ENCODE measurements around the gene BDH1. TPM values are rescaled to one million over a fixed set of nuclear protein-coding genes. Genes with fewer than 3 reads are reported as not detected.
"Not testable (repeated sequence)": the region's sequence is repeated elsewhere in the genome, so short reads cannot be mapped to it uniquely, and the experiment has no call there.

The BDH1 gene
- total and polyA plus RNA-seq, 2 donors, result 6.9 to 13.7 TPM

DNA sequence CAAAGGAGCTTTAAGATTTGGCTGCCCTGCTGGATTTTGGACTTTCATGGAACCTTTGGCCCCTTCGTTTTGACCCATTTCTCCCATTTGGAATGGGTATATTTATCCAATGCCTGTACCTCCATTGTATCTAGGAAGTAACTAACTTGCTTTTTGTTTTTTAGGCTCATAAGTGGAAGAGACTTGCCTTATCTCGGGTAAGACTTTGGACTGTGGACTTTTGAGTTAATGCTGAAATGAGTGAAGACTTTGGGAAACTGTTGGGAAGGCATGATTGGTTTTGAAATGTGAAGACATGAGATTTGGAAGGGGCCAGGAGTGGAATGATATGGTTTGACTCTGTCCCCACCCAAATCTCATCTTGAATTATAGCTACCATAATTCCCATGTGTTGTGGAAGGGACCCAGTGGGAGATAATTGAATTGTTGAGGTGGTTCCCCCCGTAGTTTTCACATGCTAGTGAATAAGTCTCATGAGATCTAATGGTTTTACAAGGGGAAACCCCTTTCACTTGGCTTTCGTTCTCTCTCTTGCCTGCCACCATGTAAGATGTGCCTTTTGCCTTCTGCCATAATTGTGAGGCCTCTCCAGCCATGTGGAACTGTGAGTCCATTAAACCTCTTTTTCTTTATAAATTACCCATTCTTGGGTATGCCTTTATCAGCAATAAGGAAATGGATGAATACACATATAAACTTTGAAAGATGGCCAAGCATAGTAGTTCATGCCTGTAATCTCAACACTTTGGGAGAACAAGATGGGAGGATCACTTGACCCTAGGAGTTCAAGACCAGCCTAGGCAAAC is 15.5 kb upstream of the BDH1 start:
- WGBS, result 89% methylated on average over 4 of the region's 4 CpGs
- DNase-seq (ENCODE audit: extremely low spot score); H3K4me1 ChIP-seq (ENCODE audit: insufficient read depth); H3K27ac ChIP-seq (ENCODE audit: low read depth); H3K36me3 ChIP-seq (ENCODE audit: insufficient read depth); H3K4me3 ChIP-seq (ENCODE audit: low read depth, low read length): not testable (repeated sequence)

DNA sequence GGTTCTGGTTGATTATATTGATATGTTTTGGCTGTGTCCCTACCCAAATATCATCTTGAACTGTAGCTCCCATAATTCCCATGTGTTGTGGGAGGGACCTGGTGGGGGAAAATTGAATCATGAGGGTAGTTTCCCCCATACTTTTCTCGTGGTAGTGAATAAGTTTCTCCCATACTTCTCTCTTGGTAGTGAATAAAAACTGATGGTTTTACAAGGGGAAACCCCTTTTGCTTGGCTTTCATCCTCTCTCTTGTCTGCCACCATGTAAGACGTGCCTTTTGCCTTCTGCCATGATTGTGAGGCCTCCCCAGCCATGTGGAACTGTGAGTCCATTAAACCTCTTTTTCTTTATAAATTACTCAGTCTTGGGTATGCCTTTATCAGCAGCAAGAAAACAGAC is 13.7 kb upstream of the BDH1 start:
- H3K27ac ChIP-seq (ENCODE audit: low read depth); H3K4me1 ChIP-seq (ENCODE audit: insufficient read depth); H3K4me3 ChIP-seq (ENCODE audit: low read depth, low read length); DNase-seq (ENCODE audit: extremely low spot score); H3K36me3 ChIP-seq (ENCODE audit: insufficient read depth): not testable (repeated sequence)
- 70% methylated on average over 2 of the region's 2 CpGs for WGBS

DNA sequence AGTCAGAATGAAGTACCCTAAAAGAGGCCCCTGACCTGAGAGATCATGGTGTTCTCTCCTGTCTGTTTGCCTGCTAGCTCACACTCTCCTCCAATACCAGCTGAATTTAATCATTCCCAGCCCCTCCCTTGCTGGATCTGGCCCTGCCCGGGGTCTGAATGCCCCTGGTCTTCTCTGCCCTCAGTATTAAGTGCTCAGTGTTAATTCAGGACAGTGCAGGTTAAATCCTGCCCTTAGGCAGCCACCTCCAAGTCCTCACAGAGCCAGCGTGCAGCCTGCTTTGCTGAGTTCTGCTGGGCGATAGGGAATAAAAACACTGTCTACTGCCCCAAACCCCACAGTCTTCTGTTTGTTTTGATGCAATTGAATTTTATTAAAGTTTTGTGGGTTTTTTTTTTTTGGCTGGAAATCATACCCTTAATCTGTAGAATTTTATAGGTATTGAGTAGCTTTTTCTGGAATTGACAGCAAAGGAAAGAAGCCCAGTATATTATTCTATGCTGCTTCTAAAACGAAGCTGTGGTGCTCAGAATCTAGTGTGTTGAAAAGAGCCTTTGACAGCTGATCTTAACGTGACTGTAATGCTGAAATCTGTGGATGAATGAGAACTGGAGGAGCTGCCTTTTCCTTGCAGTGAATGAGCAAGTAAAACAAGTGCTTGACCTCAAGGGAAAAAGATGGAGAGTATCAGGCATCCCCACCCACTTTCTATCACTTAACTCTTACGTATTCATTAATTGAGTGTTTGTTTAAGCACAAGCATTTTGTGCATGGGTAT is 12.3 kb upstream of the BDH1 start:
- no peaks in the 10 kb centered on the region for H3K4me1 ChIP-seq (ENCODE audit: insufficient read depth)
- no peak for DNase-seq (ENCODE audit: extremely low spot score)
- 29% methylated on average over 6 of the region's 6 CpGs for WGBS
- no peak overlapping the region for H3K27ac ChIP-seq (ENCODE audit: low read depth)
- no peaks in the 10 kb centered on the region for H3K36me3 ChIP-seq (ENCODE audit: insufficient read depth)
- no peak overlapping the region for H3K4me3 ChIP-seq (ENCODE audit: low read depth, low read length)

DNA sequence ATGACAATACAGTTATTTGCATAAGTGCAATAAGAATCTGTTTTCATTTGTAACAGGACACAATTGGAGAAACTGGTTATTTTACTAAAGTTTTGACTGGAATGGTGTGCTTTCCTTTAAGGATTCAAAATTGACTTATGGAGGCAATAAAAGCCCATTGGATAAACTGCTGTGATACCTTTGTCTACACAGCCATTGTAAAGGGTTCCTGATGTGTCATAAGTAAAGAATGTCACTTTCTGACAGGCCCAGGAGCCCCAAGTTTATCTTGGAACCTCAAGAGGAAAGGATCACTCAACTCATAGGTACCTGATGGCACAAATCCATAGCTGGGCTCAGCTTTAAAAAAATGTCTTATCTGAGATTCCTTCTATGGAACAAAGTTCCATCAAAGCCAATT is 10.4 kb upstream of the BDH1 start:
- H3K36me3 ChIP-seq (ENCODE audit: insufficient read depth), result not testable (repeated sequence)

DNA sequence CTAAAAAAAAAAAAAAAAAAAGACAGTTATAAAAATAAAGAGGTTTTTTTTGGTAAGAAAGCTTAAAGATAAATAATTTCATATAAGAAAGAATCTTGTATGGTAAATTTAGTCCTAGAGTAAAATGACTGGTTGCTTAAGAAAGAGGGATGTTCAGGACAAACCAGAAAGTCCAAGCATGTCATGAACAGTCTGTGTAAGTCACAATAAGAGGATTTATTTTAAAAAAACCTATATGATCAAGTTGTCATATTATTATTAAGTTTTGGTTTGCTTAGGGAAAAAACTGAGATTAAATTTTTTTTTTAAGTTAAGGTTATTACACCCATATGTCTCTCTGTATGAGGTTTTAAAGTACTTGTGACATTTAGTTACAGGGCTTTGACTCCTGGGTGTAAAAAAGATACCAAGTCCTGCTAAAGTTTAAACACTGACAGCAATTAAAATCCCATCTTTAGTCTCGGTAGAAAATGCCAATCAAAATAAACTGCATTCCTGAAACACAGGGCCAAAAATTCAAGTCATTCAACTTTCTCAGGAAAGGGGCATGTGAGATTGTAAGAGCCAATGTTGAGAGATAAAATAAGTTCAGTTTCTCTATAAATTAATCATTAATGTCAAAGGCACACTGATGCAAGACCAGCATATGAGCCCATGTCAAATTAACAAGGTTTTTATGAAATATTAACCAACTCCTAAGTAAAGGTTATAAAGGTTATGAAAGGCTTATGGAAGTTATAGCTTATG is 8.5 kb upstream of the BDH1 start:
- no peaks in the 10 kb centered on the region for H3K36me3 ChIP-seq (ENCODE audit: insufficient read depth)
- H3K27ac ChIP-seq (ENCODE audit: low read depth), result no peak overlapping the region
- 80% methylated on average over 1 of the region's 1 CpG for whole genome bisulfite sequencing
- DNase-seq (ENCODE audit: extremely low spot score), result no peak
- no peak overlapping the region for H3K4me3 ChIP-seq (ENCODE audit: low read depth, low read length)
- no peaks in the 10 kb centered on the region for H3K4me1 ChIP-seq (ENCODE audit: insufficient read depth)

More for the DNA sequence above, 10.4 kb upstream of the BDH1 start:
- DNase-seq (ENCODE audit: extremely low spot score); H3K27ac ChIP-seq (ENCODE audit: low read depth); H3K4me3 ChIP-seq (ENCODE audit: low read depth, low read length); H3K4me1 ChIP-seq (ENCODE audit: insufficient read depth): not testable (repeated sequence)

DNA sequence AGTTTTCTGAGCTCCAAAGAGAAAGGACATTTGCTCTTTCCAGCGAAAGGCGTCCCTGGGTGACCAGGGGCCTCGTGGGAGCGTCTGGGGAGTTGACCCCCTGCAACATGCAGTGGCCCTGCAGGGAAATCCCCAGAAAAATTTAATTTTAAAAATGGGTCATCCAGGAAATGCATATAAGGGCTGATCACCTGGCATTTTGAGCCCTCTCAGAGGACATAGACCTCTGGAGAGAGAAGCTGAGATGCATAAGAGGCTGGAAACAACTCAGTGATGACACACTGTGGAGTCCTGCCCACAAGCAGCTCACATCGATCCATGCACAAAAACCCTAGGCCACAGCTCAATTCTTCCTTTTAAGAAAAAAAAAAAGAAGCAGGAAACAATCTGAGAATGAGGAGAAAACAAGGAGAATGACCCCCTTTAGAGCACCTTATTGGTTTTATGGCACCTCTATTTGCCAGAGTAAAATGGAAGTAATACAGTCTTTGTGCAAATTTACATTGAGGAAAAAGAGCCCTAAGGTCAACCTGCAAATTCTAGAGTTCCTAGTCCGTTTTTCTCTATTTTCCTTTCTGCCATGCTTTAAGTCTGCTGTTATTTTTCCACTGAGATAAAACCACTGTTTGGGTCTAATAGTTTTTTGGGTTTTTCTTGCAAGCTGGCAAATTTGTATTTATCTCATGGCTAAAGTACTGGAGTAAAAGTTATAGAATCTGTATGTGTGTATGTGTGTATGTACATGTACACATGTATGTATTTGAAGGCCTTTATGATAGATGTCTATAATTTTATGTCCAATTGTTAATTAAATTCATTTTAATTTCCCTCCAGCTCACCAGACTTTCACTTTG is 6.9 kb upstream of the BDH1 start:
- no peaks in the 10 kb centered on the region for H3K4me1 ChIP-seq (ENCODE audit: insufficient read depth)
- WGBS, result 87% methylated on average over 6 of the region's 6 CpGs
- H3K27ac ChIP-seq (ENCODE audit: low read depth), result no peak overlapping the region
- H3K36me3 ChIP-seq (ENCODE audit: insufficient read depth), result no peaks in the 10 kb centered on the region
- no peak overlapping the region for H3K4me3 ChIP-seq (ENCODE audit: low read depth, low read length)
- DNase-seq (ENCODE audit: extremely low spot score), result no peak

DNA sequence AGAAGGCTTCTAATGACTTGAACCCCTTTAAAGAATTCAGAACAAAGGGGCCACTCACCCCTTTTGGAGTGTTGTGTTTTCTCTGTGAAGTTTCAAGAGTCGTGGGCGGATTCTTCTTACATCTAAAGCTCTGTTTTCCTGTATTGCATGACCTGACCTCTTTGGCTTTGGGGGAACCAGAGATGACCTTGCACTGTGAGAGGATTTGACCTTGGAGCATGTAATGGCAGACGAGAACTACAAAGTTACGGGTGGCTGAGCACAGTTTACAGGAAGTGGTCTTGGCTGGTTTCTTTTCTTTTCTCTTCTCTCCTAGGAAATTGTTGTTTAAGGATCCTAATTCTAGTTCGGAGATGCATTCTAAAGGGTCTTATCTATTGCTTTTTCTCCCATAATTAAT is 6.2 kb upstream of the BDH1 start:
- H3K36me3 ChIP-seq (ENCODE audit: insufficient read depth), result no peaks in the 10 kb centered on the region
- H3K4me1 ChIP-seq (ENCODE audit: insufficient read depth), result no peaks in the 10 kb centered on the region
- WGBS, result 69% methylated on average over 5 of the region's 5 CpGs
- DNase-seq (ENCODE audit: extremely low spot score), result no peak
- no peak overlapping the region for H3K4me3 ChIP-seq (ENCODE audit: low read depth, low read length)
- no peak overlapping the region for H3K27ac ChIP-seq (ENCODE audit: low read depth)

DNA sequence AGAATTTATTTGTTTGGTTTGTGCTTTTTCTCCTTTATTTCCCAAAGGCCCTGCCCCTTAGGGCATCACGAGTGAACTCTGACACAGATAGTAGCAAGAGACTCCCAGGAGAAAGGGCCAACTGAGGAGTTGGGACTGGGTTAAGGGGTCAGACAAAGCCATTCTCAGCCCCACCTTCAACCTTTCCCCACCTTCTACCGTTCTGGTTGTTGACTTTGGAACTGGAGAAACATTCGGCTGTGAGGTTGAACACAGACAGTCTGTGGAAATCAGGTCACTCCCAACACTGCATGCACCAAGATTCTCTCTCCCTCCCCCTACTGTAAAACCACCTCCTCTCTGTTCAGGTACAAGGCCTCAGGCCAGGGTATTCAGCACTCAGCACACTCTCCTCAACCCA is 3.9 kb upstream of the BDH1 start:
- Histone ChIP-seq H3K4me1 (ENCODE audit: insufficient read depth) (no peaks in the 10 kb centered on the region), H3K27ac (ENCODE audit: low read depth) (no peak overlapping the region), H3K4me3 (ENCODE audit: low read depth, low read length) (no peak overlapping the region), H3K36me3 (ENCODE audit: insufficient read depth) (no peaks in the 10 kb centered on the region)
- no peak for DNase-seq (ENCODE audit: extremely low spot score)
- 61% methylated on average over 3 of the region's 3 CpGs for WGBS

DNA sequence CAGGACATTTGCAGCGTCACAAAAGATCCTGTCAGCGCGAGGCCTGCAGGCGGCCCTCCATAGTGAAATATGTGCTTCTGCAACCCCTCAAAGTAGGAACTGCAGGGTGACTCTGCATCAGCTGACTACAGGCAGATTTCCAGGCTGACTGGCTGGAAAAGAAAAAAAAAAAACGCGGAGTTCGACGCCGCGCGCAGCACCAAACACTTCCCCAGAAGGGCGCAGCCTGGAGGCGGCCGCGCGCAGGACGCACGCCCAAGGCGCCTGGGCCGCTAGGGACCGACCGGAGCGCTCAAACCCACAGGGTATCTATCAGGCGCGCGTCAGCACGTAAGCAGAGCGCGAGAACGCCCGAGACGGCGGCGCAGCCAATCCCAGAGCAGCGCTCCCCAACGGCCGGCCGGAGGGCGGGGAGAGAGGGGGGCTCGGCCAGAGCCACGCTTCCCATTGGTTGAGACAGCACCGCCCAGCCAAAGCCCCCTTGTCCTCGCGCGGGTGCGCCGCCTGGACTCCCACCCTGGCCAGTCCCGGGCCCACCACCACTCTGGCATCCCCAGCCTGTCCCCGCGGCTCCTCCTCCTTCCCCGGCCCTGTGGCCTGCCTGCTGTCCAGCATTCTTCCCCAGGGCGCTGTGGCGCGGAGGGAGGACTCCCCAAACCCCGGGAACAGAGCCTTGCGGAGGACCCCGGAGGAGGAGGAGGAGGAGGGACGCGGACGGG is 1.0 kb downstream of the BDH1 start:
- Histone ChIP-seq H3K27ac (ENCODE audit: low read depth) (peak overlapping the region; percentile 83), H3K36me3 (ENCODE audit: insufficient read depth) (no peaks in the 10 kb centered on the region), H3K4me3 (ENCODE audit: low read depth, low read length) (peak overlapping the region; percentile 64), H3K4me1 (ENCODE audit: insufficient read depth) (no peaks in the 10 kb centered on the region)
- under 1% methylated on average over 60 of the region's 60 CpGs for WGBS
- peak; percentile 87 for DNase-seq (ENCODE audit: extremely low spot score)

DNA sequence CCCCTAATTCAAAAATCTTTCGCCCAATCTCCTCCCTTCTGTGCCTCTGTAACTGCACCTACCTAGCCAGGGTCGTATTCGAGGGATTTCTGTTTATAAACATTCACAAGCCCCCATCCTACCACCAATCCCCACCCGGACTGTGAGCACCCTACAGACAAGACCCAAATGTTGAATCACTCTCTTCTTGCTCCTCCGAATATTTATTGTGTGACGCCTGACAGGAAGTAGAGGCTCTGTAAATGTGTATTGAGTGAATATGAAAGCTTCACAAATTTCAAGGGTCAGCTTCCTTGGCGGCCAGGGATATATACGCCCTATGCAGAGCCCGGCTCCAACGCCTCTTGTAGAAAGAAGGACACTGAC is 1.6 kb downstream of the BDH1 start:
- H3K4me3 ChIP-seq (ENCODE audit: low read depth, low read length), result peak overlapping the region; percentile 64
- no peaks in the 10 kb centered on the region for H3K36me3 ChIP-seq (ENCODE audit: insufficient read depth)
- H3K27ac ChIP-seq (ENCODE audit: low read depth), result peak overlapping the region; percentile 33
- WGBS, result 11% methylated on average over 10 of the region's 10 CpGs
- DNase-seq (ENCODE audit: extremely low spot score), result peak; percentile 1
- H3K4me1 ChIP-seq (ENCODE audit: insufficient read depth), result no peaks in the 10 kb centered on the region

DNA sequence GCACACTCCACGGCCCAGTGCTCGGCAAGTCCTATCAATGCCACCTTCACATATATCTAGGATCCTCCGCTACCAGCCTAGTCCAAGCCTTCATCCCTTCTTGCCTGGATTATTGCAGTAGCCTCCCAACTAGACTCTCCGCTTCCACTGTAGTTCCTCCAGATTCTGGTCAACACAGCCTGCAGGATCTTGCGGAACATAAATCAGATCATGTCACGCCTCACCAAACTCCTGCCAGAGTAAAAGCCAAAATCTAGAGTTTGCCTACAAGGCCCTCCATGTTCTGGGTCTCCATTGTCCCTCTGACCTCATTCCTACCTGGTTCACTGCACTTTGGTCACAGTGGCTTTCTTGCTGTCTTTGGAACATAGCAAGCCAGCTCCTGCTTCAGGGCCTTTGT is 3.6 kb downstream of the BDH1 start:
- 95% methylated on average over 6 of the region's 6 CpGs for WGBS
- H3K4me3 ChIP-seq (ENCODE audit: low read depth, low read length), result no peak overlapping the region
- DNase-seq (ENCODE audit: extremely low spot score), result no peak
- H3K36me3 ChIP-seq (ENCODE audit: insufficient read depth), result no peaks in the 10 kb centered on the region
- no peaks in the 10 kb centered on the region for H3K4me1 ChIP-seq (ENCODE audit: insufficient read depth)
- no peak overlapping the region for H3K27ac ChIP-seq (ENCODE audit: low read depth)

DNA sequence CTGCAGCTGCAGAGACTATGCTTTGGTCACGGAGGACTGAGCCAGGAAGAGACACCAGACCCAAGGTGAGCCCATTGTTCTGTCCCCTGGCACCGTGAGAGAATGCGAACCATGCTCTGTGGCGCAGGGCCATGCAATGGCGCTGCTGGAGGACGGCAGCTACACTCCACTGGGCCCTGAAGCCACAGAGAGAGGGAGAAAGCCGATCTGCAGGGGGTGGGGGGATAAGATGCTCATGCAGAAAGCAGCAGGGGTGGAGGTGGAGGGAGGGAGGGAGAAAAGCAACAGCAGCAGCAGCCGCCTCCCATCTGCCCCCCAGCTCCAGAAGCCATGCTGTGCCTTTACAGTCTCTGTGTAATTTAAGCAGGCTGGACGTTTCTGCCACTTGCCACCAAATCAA is 5.3 kb downstream of the BDH1 start:
- Histone ChIP-seq H3K4me1 (ENCODE audit: insufficient read depth) (no peaks in the 10 kb centered on the region), H3K27ac (ENCODE audit: low read depth) (no peak overlapping the region), H3K4me3 (ENCODE audit: low read depth, low read length) (no peak overlapping the region), H3K36me3 (ENCODE audit: insufficient read depth) (no peaks in the 10 kb centered on the region)
- DNase-seq (ENCODE audit: extremely low spot score), result no peak
- 61% methylated on average over 9 of the region's 9 CpGs for WGBS

Measured in urinary bladder (tissue), 4 donors.